K562 (cell line): Measurements from ENCODE around the gene XPR1. TPM values are rescaled to one million over a fixed set of nuclear protein-coding genes. Genes with fewer than 3 reads are reported as not detected.

Experiments used
- ATAC-seq: fragments of 200-7000 bp; cut with Tn5 transposase; 3 replicates; pipeline ENCODE4 v1.9.1; 2020; ENCODE audit warnings: moderate library complexity
- BruUV-seq: library from RNA; stranded (reverse); fragments of 400-500 nt; replicated peaks from 2 replicates; lab custom pipeline; 2021; lab: Mats Ljungman, UMichigan
- CTCF ChIA-PET: fragments of 300-600 bp; formaldehyde crosslinking; extraction: SDS; loops from one replicate; lab custom pipeline; 2021; ENCODE audit warnings: low intra/inter-chr PET ratio; lab: Yijun Ruan, JAX
- POLR2A ChIA-PET: fragments of 300-600, 350-650 bp; sonication (Branson Sonifier 250); formaldehyde crosslinking; extraction: SDS; loops from one replicate; lab custom pipeline; 2021; ENCODE audit warnings: antibody characterized with exemption, inconsistent platforms; lab: Yijun Ruan, JAX
- DNase-seq, 4 experiments: peaks; one replicate each; pipeline versions ENCODE4 v3.0.0 to v3.0.0-alpha.2; 2011 to 2018; ENCODE audit warnings: low spot score in 3 of 4, mixed read lengths in 3 of 4; ENCODE audit errors: extremely low read depth in 1 of 4
- FAIRE-seq: peaks from 2 replicates; lab custom pipeline; 2011; peaks lifted over from hg19 to GRCh38; lab: Jason Lieb, UNC
- H2AFZ ChIP-seq: 2 replicates; pipeline ENCODE4 v1.6.0; 2011; ENCODE audit warnings: low read depth, low read length, control low read depth, inconsistent platforms
- H3K27ac ChIP-seq: fragments of 200-600 bp; 3 replicates; pipeline ENCODE4 v1.8.0; 2011; ENCODE audit warnings: low read depth, mild to moderate bottlenecking, control low read depth, inconsistent platforms, low read length, moderate library complexity, mixed read lengths; ENCODE audit errors: extremely low read depth
- H3K27me3 ChIP-seq, 2 experiments: fragments of 300-600 bp in 1 of 2; 2 replicates in 1 of 2; 3 replicates in 1 of 2; pipeline versions ENCODE4 v1.6.0 to v1.8.0; 2011; ENCODE audit warnings: inconsistent platforms in 2 of 2, low read length in 2 of 2, mild to moderate bottlenecking in 1 of 2, mixed read lengths in 1 of 2, moderate library complexity in 1 of 2; ENCODE audit not compliant: control insufficient read depth in 2 of 2, insufficient read depth in 2 of 2
- H3K36me3 ChIP-seq: fragments of 300-600 bp; 3 replicates; pipeline ENCODE4 v1.8.0; 2011; ENCODE audit warnings: mild to moderate bottlenecking, low read length, inconsistent platforms; ENCODE audit not compliant: control insufficient read depth, insufficient read depth
- H3K4me1 ChIP-seq, 2 experiments: fragments of 200-600 bp in 1 of 2; replicated peaks in 1 of 2; 2 replicates in 1 of 2; 3 replicates in 1 of 2; pipeline versions ENCODE4 v1.5.1 to v1.8.0; 2011; ENCODE audit warnings: inconsistent platforms in 2 of 2, low read length in 2 of 2, mild to moderate bottlenecking in 1 of 2, mixed read lengths in 1 of 2, moderate library complexity in 1 of 2; ENCODE audit not compliant: control insufficient read depth in 2 of 2, insufficient read depth in 2 of 2
- H3K4me2 ChIP-seq: 2 replicates; pipeline ENCODE4 v1.6.1; 2011; ENCODE audit warnings: low read length, control low read depth, inconsistent platforms, mixed read lengths; ENCODE audit not compliant: insufficient read depth
- H3K4me3 ChIP-seq: fragments of 200-600 bp; sonication (generic), shearing (Covaris generic); 2 replicates; pipeline ENCODE4 v1.5.1; 2016; ENCODE audit warnings: control low read depth, inconsistent platforms
- H3K79me2 ChIP-seq: fragments of 200-600 bp; 3 replicates; pipeline ENCODE4 v1.8.0; 2011; ENCODE audit warnings: low read length, inconsistent platforms; ENCODE audit not compliant: control insufficient read depth, insufficient read depth
- H3K9ac ChIP-seq, 2 experiments: 2 replicates each; pipeline versions ENCODE4 v1.6.0 to v1.6.1; 2011; ENCODE audit warnings: low read depth in 2 of 2, low read length in 2 of 2, control low read depth in 1 of 2, inconsistent platforms in 1 of 2, mild to moderate bottlenecking in 1 of 2, mixed read lengths in 1 of 2; ENCODE audit not compliant: insufficient read depth in 1 of 2
- H3K9me1 ChIP-seq: one replicate; pipeline ENCODE4 v1.6.0; 2011; ENCODE audit warnings: inconsistent platforms, mild to moderate bottlenecking, low read length, moderate library complexity; ENCODE audit not compliant: control insufficient read depth, insufficient read depth
- H3K9me3 ChIP-seq: replicated peaks from 2 replicates; pipeline ENCODE4 v1.5.1; 2011; ENCODE audit warnings: low read depth, low read length, inconsistent platforms; ENCODE audit not compliant: control insufficient read depth, insufficient read depth
- H4K20me1 ChIP-seq: replicated peaks from 2 replicates; pipeline ENCODE4 v1.6.1; 2011; ENCODE audit warnings: low read length, inconsistent platforms, mixed read lengths; ENCODE audit not compliant: control insufficient read depth, insufficient read depth
- ASH1L ChIP-seq: fragments of 450-650 bp; IDR thresholded peaks from 2 replicates; pipeline ENCODE4 v1.6.1; 2018; ENCODE audit warnings: borderline replicate concordance, mild to moderate bottlenecking, low read depth; ENCODE audit not compliant: partially characterized antibody
- CAMTA2 ChIP-seq: fragments of 250-450 bp; sonication (Bioruptor Pico); conservative IDR thresholded peaks from 2 replicates; pipeline ENCODE4 v1.5.1; 2022
- CREBBP ChIP-seq: IDR thresholded peaks from one replicate; pipeline ENCODE4 v1.6.1; 2012; ENCODE audit warnings: low read depth, mild to moderate bottlenecking, control low read depth, inconsistent platforms, low read length
- CXXC5 ChIP-seq: fragments of 250-450 bp; sonication (Bioruptor Pico); IDR thresholded peaks from 2 replicates; pipeline ENCODE4 v1.8.0; 2022; ENCODE audit warnings: inconsistent platforms, mild to moderate bottlenecking, moderate library complexity
- DPF2 ChIP-seq: fragments of 450-650 bp; IDR thresholded peaks from 2 replicates; pipeline ENCODE4 v1.6.1; 2016
- HDAC3 ChIP-seq: fragments of 450-650 bp; IDR thresholded peaks from 2 replicates; pipeline ENCODE4 v1.6.1; 2018; ENCODE audit warnings: borderline replicate concordance, mild to moderate bottlenecking, moderate library complexity; ENCODE audit not compliant: partially characterized antibody
- NBN ChIP-seq: fragments of 450-650 bp; IDR thresholded peaks from 2 replicates; pipeline ENCODE4 v1.6.1; 2016; ENCODE audit warnings: low read depth, mild to moderate bottlenecking
- NFYB ChIP-seq: IDR thresholded peaks from 2 replicates; pipeline ENCODE4 v1.6.1; 2011; ENCODE audit warnings: mild to moderate bottlenecking, moderate library complexity; ENCODE audit not compliant: insufficient read length; ENCODE audit errors: extremely low read depth
- PPARD ChIP-seq: fragments of 250-450 bp; sonication (Bioruptor Pico); IDR thresholded peaks from 2 replicates; pipeline ENCODE4 v1.8.0; 2022; ENCODE audit warnings: inconsistent platforms, mild to moderate bottlenecking, moderate library complexity
- SNIP1 ChIP-seq: fragments of 450-650 bp; IDR thresholded peaks from 2 replicates; pipeline ENCODE4 v1.7.1; 2017; ENCODE audit warnings: low read depth, mild to moderate bottlenecking
- ZNF134 ChIP-seq: fragments of 250-450 bp; sonication (Bioruptor Pico); conservative IDR thresholded peaks from 2 replicates; pipeline ENCODE4 v1.4.0; 2020
- ZNF212 ChIP-seq: fragments of 450-650 bp; formaldehyde crosslinking; IDR thresholded peaks from 2 replicates; pipeline ENCODE4 v1.4.0; 2020; ENCODE audit warnings: mild to moderate bottlenecking
- ZNF77 ChIP-seq: fragments of 250-450 bp; sonication (Bioruptor Pico); IDR thresholded peaks from 2 replicates; pipeline ENCODE4 v1.5.0; 2020
- ZSCAN32 ChIP-seq: fragments of 450-650 bp; formaldehyde crosslinking; IDR thresholded peaks from 2 replicates; pipeline ENCODE4 v1.4.0; 2020; ENCODE audit warnings: mild to moderate bottlenecking, moderate library complexity
- WGBS: fragments of 100-300 bp; shearing (Covaris generic); methylation state at CpG from one replicate; pipeline ENCODE4 v1.1.6; 2016; ENCODE audit warnings: low coverage, mixed read lengths; ENCODE audit not compliant: insufficient coverage; ENCODE audit errors: missing lambda C conversion rate; 5-methylcytosine and 5-hydroxymethylcytosine counted together
- in situ Hi-C: fragments of 300-500 bp; cut with MboI; formaldehyde crosslinking; loops from 4 replicates; pipeline ENCODE4 v1.15.0; 2018; ENCODE audit warnings: inconsistent platforms, mixed read lengths
- intact Hi-C: fragments of 100-400 bp; cut with micrococcal nuclease; formaldehyde crosslinking; loops from 2 replicates; pipeline ENCODE4 v1.14.2; 2022
- polyA plus RNA-seq, 8 experiments: library from polyadenylated mRNA; depleted of rRNA in 4 of 8; stranded (reverse) in 5 of 8; unstranded in 3 of 8; fragments of >200 nt; fragmentation: Nextera tagmentation in 2 of 8; fragmentation: Illumina TruSeq in 1 of 8; extraction: Ambion mirVana in 2 of 8; extraction: Trizol in 1 of 8; gene quantifications; 2 replicates each; pipeline versions ENCODE4 v1.2.1 to v1.2.3, GENCODE V29; 2011 to 2014; ENCODE audit warnings: inconsistent platforms in 1 of 8, missing spikeins in 1 of 8
- total RNA-seq, 7 experiments: library from RNA; depleted of rRNA in 6 of 7; stranded (reverse); fragments of >200 nt in 6 of 7; fragmentation: Illumina TruSeq in 2 of 7; extraction: Trizol in 2 of 7; gene quantifications; 2 replicates each; pipeline versions ENCODE4 v1.2.1 to v1.2.3, GENCODE V29; 2011 to 2021; ENCODE audit warnings: low replicate concordance in 1 of 7
- TF ChIP-seq, protein P1 (sequence below): fragments of 450-650 bp; formaldehyde crosslinking; IDR thresholded peaks from 2 replicates; pipeline ENCODE4 v1.4.0; 2020; ENCODE audit warnings: mild to moderate bottlenecking
- TF ChIP-seq, protein P2 (sequence below): conservative IDR thresholded peaks from 2 replicates; pipeline ENCODE4 v1.6.1; 2011; ENCODE audit warnings: low read depth, mild to moderate bottlenecking, low read length; ENCODE audit not compliant: control insufficient read depth

The XPR1 gene
- total and polyA plus RNA-seq, 9 of the 15 experiments (the other 6 are each of a cell fraction or from before 2014, with no cell fraction given), result 3.0 to 66.2 (median 38.6) TPM

DNA sequence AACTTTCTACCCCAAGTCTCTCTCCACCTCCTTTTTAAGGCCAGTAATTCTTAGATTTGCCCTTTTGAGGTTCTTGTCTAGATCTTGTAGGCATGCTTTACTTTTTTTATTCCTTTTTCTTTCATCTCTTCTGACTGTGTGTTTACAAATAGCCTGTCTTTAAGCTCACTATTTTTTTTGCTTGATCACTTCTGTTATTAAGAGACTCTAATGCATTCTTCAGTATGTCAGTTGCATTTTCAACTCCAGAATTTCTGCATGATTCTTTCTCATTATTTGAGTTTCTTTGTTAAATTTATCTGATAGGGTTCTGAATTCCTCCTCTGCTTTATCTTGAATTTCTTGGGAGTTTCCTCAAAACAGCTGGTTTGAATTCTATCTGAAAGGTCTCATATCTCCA is 30.9 kb downstream of the XPR1 start (continued):
- TF ChIP-seq, protein P1, sequence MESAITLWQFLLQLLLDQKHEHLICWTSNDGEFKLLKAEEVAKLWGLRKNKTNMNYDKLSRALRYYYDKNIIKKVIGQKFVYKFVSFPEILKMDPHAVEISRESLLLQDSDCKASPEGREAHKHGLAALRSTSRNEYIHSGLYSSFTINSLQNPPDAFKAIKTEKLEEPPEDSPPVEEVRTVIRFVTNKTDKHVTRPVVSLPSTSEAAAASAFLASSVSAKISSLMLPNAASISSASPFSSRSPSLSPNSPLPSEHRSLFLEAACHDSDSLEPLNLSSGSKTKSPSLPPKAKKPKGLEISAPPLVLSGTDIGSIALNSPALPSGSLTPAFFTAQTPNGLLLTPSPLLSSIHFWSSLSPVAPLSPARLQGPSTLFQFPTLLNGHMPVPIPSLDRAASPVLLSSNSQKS (CRISPR knock-in tag), result no peak

DNA sequence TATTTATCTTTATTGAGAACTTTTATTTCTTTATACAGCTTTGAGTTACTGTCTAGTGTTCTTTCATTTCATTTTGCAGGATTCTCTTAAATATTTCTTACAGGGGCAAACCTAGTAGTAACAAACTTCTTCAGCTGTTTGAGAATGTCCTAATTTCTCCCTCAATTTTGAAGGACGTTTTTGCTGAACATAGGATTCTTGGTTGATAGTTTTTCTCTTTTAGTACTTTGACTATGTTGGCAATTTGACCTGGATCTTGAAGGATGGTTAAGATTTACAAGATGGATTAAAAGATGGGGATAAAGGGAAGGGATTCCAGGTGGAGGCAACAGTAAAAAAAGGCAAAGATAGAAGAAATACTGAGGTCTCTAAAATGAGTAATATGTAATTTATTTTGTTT is 38.9 kb downstream of the XPR1 start:
- Histone ChIP-seq H2AFZ (no peak overlapping the region), H3K9ac (no peak overlapping the region), H3K79me2 (peaks cover 78% of the 10 kb centered on the region), H3K36me3 (no peaks in the 10 kb centered on the region), H3K4me1 (no peaks in the 10 kb centered on the region), H3K9me3 (no peaks in the 10 kb centered on the region), H3K27me3 (no peaks in the 10 kb centered on the region), H3K4me2 (no peak overlapping the region), H3K27ac (no peak overlapping the region), H3K4me3 (no peak overlapping the region), H4K20me1 (no peaks in the 10 kb centered on the region), H3K9me1 (no peaks in the 10 kb centered on the region)
- in situ Hi-C loops (no loop called here), intact Hi-C loops (no loop called here)
- no TSS peak for BruUV-seq
- DNase-seq, result no peak
- POLR2A ChIA-PET, result no interaction called here
- FAIRE-seq, result no peak
- 20% methylated on average over 1 of the region's 1 CpG for WGBS
- TF ChIP-seq ASH1L (no peak), HDAC3 (peak; percentile 25)
- CTCF ChIA-PET, result no interaction called here
- ATAC-seq, result no peak

DNA sequence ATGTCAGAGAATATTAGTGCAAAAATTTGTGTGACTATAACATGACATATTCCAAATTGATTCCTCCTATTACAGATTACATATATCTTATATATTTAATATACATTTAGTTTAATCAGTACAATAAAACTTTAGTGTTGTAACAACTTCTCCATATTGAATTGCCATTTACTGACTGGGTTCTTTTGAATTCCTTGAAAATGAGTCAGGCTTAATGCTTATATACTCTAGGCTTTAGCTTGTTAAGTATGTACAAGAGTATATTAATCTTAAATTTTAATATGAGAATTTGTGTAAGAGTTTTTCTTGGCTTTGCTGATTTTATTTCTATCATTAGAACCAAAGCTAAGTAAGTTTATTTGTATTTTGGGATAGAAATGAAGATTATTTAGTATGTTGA is 40.3 kb downstream of the XPR1 start:
- FAIRE-seq (no peak), DNase-seq (no peak), ATAC-seq (no peak)
- no TSS peak for BruUV-seq
- Histone ChIP-seq H3K4me1 (no peaks in the 10 kb centered on the region), H2AFZ (no peak overlapping the region), H3K36me3 (no peaks in the 10 kb centered on the region), H3K9me1 (no peaks in the 10 kb centered on the region), H3K27ac (no peak overlapping the region), H3K79me2 (peaks cover 77% of the 10 kb centered on the region), H3K4me3 (no peak overlapping the region), H3K9ac (no peak overlapping the region), H4K20me1 (no peaks in the 10 kb centered on the region), H3K4me2 (no peak overlapping the region), H3K9me3 (no peaks in the 10 kb centered on the region), H3K27me3 (no peaks in the 10 kb centered on the region)
- intact Hi-C loops (no loop called here), in situ Hi-C loops (no loop called here)
- ChIA-PET POLR2A (no interaction called here), CTCF (no interaction called here)
- TF ChIP-seq PPARD (CRISPR knock-in tag) (no peak), ZNF77 (CRISPR knock-in tag) (no peak), CAMTA2 (CRISPR knock-in tag) (no peak), SNIP1 (no peak), CREBBP (no peak), NFYB (no peak), NBN (no peak), CXXC5 (CRISPR knock-in tag) (no peak), DPF2 (no peak), ZSCAN32 (CRISPR knock-in tag) (no peak), ZNF134 (CRISPR knock-in tag) (no peak), ZNF212 (CRISPR knock-in tag) (no peak)
- TF ChIP-seq, protein P2, sequence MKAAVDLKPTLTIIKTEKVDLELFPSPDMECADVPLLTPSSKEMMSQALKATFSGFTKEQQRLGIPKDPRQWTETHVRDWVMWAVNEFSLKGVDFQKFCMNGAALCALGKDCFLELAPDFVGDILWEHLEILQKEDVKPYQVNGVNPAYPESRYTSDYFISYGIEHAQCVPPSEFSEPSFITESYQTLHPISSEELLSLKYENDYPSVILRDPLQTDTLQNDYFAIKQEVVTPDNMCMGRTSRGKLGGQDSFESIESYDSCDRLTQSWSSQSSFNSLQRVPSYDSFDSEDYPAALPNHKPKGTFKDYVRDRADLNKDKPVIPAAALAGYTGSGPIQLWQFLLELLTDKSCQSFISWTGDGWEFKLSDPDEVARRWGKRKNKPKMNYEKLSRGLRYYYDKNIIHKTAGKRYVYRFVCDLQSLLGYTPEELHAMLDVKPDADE, result no peak
